Erythroblast (primary cell): ENCODE data around the gene RBPJ.

Experiments
- DNase-seq, 2 experiments: peaks; one replicate each; lab custom pipeline; 2025; lab: John Stamatoyannopoulos, UW
- GATA1 ChIP-seq: IDR thresholded peaks from 2 replicates; pipeline ENCODE4 v1.6.1; 2011; ENCODE audit warnings: low read depth, mild to moderate bottlenecking, control low read depth, low read length, moderate library complexity
- POLR2A ChIP-seq: IDR thresholded peaks from 2 replicates; pipeline ENCODE4 v1.6.1; 2011; ENCODE audit warnings: mild to moderate bottlenecking, low read length

RBPJ gene

GRCh38 chr4:26320538-26321372 is at the start of gene RBPJ:
Gene RBPJ (plus strand): TSS chr4:26321014. CDS start chr4:26321029, 15 bp downstream.
- TF ChIP-seq POLR2A (peak; percentile 53), GATA1 (no peak)
- peak; percentile 88 to 91 for DNase-seq

GRCh38 chr4:26271703-26272102 is 49.1 kb upstream of the RBPJ start:
- TF ChIP-seq POLR2A (no peak), GATA1 (no peak)
- no peak for DNase-seq

- TF ChIP-seq POLR2A (no peak), GATA1 (no peak)
- no peak for DNase-seq
Observed at GRCh38 chr4:26272654-26273615, 47.9 kb upstream of the RBPJ start.

GRCh38 chr4:26273616-26273980 is 47.2 kb upstream of the RBPJ start:
- TF ChIP-seq GATA1 (no peak), POLR2A (no peak)
- no peak for DNase-seq

GRCh38 chr4:26275281-26275680 is 45.5 kb upstream of the RBPJ start:
- no peak for DNase-seq
- TF ChIP-seq GATA1 (no peak), POLR2A (no peak)

- no peak for DNase-seq
- TF ChIP-seq POLR2A (no peak), GATA1 (no peak)
Observed at GRCh38 chr4:26279446-26279845, 41.4 kb upstream of the RBPJ start.

- DNase-seq = no peak
- TF ChIP-seq POLR2A (no peak), GATA1 (no peak)
Observed at GRCh38 chr4:26281881-26282280, 38.9 kb upstream of the RBPJ start.

GRCh38 chr4:26284536-26284935 is 36.3 kb upstream of the RBPJ start:
- TF ChIP-seq GATA1 = no peak
- no peak for TF ChIP-seq POLR2A
- DNase-seq = no peak

- TF ChIP-seq POLR2A = no peak
- DNase-seq = no peak
Observed at GRCh38 chr4:26285272-26285671, 35.5 kb upstream of the RBPJ start.

GRCh38 chr4:26287756-26288155 is 33.1 kb upstream of the RBPJ start:
- no peak for DNase-seq

GRCh38 chr4:26288355-26288909 is 32.4 kb upstream of the RBPJ start:
- TF ChIP-seq GATA1 (no peak), POLR2A (no peak)
- peak in 1 of 2 experiments; percentile 9 for DNase-seq

More at GRCh38 chr4:26287756-26288155, 33.1 kb upstream of the RBPJ start:
- TF ChIP-seq POLR2A (no peak), GATA1 (no peak)

- no peak for DNase-seq
- TF ChIP-seq POLR2A (no peak), GATA1 (no peak)
Observed at GRCh38 chr4:26289401-26289800, 31.4 kb upstream of the RBPJ start.

- no peak for DNase-seq
- TF ChIP-seq POLR2A = no peak
- TF ChIP-seq GATA1 = no peak
Observed at GRCh38 chr4:26290321-26290720, 30.5 kb upstream of the RBPJ start.

- TF ChIP-seq GATA1 = no peak
- TF ChIP-seq POLR2A = no peak
- DNase-seq = no peak
Observed at GRCh38 chr4:26294904-26295303, 25.9 kb upstream of the RBPJ start.
